PC-9 (cell line): ENCODE measurements around the gene ACKR1.

ENCODE experiments used
- EZH2 ChIP-seq: fragments of 200-600 bp; sonication (generic); IDR thresholded peaks from 2 replicates; pipeline ENCODE4 v1.8.0; 2017; ENCODE audit warnings: antibody characterized with exemption, low read depth
- TF ChIP-seq, protein P1 (sequence below): fragments of 200-600 bp; sonication (generic); conservative IDR thresholded peaks from 2 replicates; pipeline ENCODE4 v1.6.1; 2017; ENCODE audit warnings: mixed run types, antibody characterized with exemption, mild to moderate bottlenecking, moderate library complexity

GRCh38 chr1:159185121-159185520 is 19.6 kb upstream of the ACKR1 start:
- TF ChIP-seq EZH2: no peak
- TF ChIP-seq, protein P1, sequence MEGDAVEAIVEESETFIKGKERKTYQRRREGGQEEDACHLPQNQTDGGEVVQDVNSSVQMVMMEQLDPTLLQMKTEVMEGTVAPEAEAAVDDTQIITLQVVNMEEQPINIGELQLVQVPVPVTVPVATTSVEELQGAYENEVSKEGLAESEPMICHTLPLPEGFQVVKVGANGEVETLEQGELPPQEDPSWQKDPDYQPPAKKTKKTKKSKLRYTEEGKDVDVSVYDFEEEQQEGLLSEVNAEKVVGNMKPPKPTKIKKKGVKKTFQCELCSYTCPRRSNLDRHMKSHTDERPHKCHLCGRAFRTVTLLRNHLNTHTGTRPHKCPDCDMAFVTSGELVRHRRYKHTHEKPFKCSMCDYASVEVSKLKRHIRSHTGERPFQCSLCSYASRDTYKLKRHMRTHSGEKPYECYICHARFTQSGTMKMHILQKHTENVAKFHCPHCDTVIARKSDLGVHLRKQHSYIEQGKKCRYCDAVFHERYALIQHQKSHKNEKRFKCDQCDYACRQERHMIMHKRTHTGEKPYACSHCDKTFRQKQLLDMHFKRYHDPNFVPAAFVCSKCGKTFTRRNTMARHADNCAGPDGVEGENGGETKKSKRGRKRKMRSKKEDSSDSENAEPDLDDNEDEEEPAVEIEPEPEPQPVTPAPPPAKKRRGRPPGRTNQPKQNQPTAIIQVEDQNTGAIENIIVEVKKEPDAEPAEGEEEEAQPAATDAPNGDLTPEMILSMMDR: no peak
